ENCODE results near the gene ZPR1. TPM values are rescaled to one million over a fixed set of nuclear protein-coding genes. Genes with fewer than 3 reads are reported as not detected.

The ZPR1 gene
- total RNA-seq, 2 donors from 2014 or later, result 31.1 to 40.7 TPM

- Histone ChIP-seq H3K27ac (no peak overlapping the region), H3K4me1 (peaks cover 6% of the 10 kb centered on the region), H3K9ac (ENCODE audit: low read depth in 2 of 2, low read length in 2 of 2) (no peak overlapping the region), H3K27me3 (no peaks in the 10 kb centered on the region), H3K4me3 (no peak overlapping the region), H3K9me3 (no peaks in the 10 kb centered on the region), H3K36me3 (no peaks in the 10 kb centered on the region)
- TF ChIP-seq, protein P1, sequence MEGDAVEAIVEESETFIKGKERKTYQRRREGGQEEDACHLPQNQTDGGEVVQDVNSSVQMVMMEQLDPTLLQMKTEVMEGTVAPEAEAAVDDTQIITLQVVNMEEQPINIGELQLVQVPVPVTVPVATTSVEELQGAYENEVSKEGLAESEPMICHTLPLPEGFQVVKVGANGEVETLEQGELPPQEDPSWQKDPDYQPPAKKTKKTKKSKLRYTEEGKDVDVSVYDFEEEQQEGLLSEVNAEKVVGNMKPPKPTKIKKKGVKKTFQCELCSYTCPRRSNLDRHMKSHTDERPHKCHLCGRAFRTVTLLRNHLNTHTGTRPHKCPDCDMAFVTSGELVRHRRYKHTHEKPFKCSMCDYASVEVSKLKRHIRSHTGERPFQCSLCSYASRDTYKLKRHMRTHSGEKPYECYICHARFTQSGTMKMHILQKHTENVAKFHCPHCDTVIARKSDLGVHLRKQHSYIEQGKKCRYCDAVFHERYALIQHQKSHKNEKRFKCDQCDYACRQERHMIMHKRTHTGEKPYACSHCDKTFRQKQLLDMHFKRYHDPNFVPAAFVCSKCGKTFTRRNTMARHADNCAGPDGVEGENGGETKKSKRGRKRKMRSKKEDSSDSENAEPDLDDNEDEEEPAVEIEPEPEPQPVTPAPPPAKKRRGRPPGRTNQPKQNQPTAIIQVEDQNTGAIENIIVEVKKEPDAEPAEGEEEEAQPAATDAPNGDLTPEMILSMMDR (IDR thresholded peaks at IDR 0.05), result no peak
- DNase-seq, result no peak
- intact Hi-C loops (cut with DNase I), result loop anchor here (2.0 to 5.0 kb wide), 3 partner anchors 47 to 437 kb away; partner anchors contain the start of gene APOA1
Measured at GRCh38 chr11:116790167-116791001, 2.6 kb upstream of the ZPR1 start.

GRCh38 chr11:116788975-116789374 is 1.2 kb upstream of the ZPR1 start:
- H3K4me1 ChIP-seq, result peaks cover 6% of the 10 kb centered on the region
- intact Hi-C loops (cut with DNase I), result no loop called here
- no peak for DNase-seq
- no peaks in the 10 kb centered on the region for H3K27me3 ChIP-seq
- no peak overlapping the region for H3K4me3 ChIP-seq
- TF ChIP-seq, protein P1 (IDR thresholded peaks at IDR 0.05), result no peak
- H3K27ac ChIP-seq, result no peak overlapping the region
- H3K9ac ChIP-seq (ENCODE audit: low read depth in 2 of 2, low read length in 2 of 2), result no peak overlapping the region
- peaks cover 7% of the 10 kb centered on the region for H3K36me3 ChIP-seq
- no peaks in the 10 kb centered on the region for H3K9me3 ChIP-seq

DNA sequence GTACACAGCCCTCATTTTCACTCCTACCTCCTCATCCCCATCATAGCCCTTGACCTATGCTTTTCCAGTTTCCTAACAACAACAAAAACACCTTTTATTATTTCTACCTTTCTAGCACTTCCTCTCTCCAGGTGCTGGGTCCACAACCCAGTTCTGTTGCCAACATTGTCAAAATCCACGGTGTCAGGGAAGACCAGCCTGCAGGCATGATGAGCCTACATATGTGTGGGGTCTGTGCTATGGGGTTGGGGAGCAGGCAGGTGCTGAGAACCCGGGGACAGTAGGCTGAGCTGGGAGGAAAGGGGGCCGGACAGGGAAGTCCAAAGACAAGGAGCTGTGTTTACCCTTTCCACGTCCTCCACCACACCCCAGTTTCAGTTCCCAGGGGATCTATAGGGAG is 711 bp upstream of the ZPR1 start:
- DNase-seq, result no peak
- Histone ChIP-seq H3K4me3 (peak overlapping the region; percentile 87), H3K27ac (peak overlapping the region; percentile 53), H3K9me3 (no peaks in the 10 kb centered on the region), H3K36me3 (peaks cover 7% of the 10 kb centered on the region), H3K4me1 (peaks cover 6% of the 10 kb centered on the region), H3K9ac (ENCODE audit: low read depth in 2 of 2, low read length in 2 of 2) (peak overlapping the region; percentile 66 to 79), H3K27me3 (no peaks in the 10 kb centered on the region)
- TF ChIP-seq, protein P1 (IDR thresholded peaks at IDR 0.05), result no peak
- intact Hi-C loops (cut with DNase I), result no loop called here

DNA sequence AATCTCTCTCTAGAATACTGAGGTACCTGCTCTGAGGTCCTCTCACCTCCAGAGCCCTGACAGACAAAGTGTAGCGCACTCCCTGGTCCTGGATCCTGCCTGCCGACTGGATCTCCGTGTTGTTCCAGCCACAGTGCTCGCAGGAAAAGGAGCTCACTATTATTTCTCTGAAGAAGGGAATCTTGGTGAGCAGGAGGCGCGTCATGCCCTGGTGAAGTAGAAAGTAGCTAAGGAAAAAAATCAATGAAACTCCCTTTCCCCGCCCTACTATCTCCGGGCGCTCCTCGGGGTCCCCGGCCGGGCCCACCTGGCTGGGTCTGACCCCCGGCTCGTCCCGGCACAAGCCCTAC is 412 bp downstream of the ZPR1 start:
- no peak for DNase-seq
- Histone ChIP-seq H3K9me3 (no peaks in the 10 kb centered on the region), H3K27ac (peak overlapping the region; percentile 53), H3K9ac (ENCODE audit: low read depth in 2 of 2, low read length in 2 of 2) (peak overlapping the region; percentile 79), H3K27me3 (no peaks in the 10 kb centered on the region), H3K4me3 (peak overlapping the region; percentile 87), H3K4me1 (peaks cover 6% of the 10 kb centered on the region), H3K36me3 (peaks cover 7% of the 10 kb centered on the region)
- TF ChIP-seq, protein P1 (IDR thresholded peaks at IDR 0.05), result no peak
- intact Hi-C loops (cut with DNase I), result no loop called here

- intact Hi-C loops (cut with DNase I), result no loop called here
- peak overlapping the region; percentile 87 for H3K4me3 ChIP-seq
- H3K9me3 ChIP-seq, result no peaks in the 10 kb centered on the region
- DNase-seq, result no peak
- peaks cover 6% of the 10 kb centered on the region for H3K4me1 ChIP-seq
- TF ChIP-seq, protein P1 (IDR thresholded peaks at IDR 0.05), result no peak
- H3K9ac ChIP-seq (ENCODE audit: low read depth in 2 of 2, low read length in 2 of 2), result peak overlapping the region; percentile 79
- H3K27me3 ChIP-seq, result no peaks in the 10 kb centered on the region
- H3K27ac ChIP-seq, result no peak overlapping the region
- H3K36me3 ChIP-seq, result peaks cover 7% of the 10 kb centered on the region
Measured at GRCh38 chr11:116786966-116787365, 857 bp downstream of the ZPR1 start.

All from colonic mucosa (tissue), 4 donors.